ENCODE data around the gene CCL21. TPM values are rescaled to one million over a fixed set of nuclear protein-coding genes. Genes with fewer than 3 reads are reported as not detected.

Gene CCL21
- polyA plus RNA-seq, 3 donors, result not detected

- TF ChIP-seq, protein P1, sequence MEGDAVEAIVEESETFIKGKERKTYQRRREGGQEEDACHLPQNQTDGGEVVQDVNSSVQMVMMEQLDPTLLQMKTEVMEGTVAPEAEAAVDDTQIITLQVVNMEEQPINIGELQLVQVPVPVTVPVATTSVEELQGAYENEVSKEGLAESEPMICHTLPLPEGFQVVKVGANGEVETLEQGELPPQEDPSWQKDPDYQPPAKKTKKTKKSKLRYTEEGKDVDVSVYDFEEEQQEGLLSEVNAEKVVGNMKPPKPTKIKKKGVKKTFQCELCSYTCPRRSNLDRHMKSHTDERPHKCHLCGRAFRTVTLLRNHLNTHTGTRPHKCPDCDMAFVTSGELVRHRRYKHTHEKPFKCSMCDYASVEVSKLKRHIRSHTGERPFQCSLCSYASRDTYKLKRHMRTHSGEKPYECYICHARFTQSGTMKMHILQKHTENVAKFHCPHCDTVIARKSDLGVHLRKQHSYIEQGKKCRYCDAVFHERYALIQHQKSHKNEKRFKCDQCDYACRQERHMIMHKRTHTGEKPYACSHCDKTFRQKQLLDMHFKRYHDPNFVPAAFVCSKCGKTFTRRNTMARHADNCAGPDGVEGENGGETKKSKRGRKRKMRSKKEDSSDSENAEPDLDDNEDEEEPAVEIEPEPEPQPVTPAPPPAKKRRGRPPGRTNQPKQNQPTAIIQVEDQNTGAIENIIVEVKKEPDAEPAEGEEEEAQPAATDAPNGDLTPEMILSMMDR (IDR thresholded peaks at IDR 0.05), result no peak
- Histone ChIP-seq H3K4me2 (replicated peaks; ENCODE audit: extremely low read depth, low read length, poor library complexity, severe bottlenecking) (no peak overlapping the region), H3K79me2 (ENCODE audit: insufficient read depth, low read length) (no peaks in the 10 kb centered on the region), H3K27me3 (ENCODE audit: control insufficient read depth in 2 of 2, insufficient read depth in 2 of 2, low read length in 2 of 2) (peaks cover 0 to 2% of the 10 kb centered on the region in 2 donors), H3K9ac (ENCODE audit: insufficient read depth, low read length, poor library complexity, severe bottlenecking) (no peak overlapping the region), H4K20me1 (ENCODE audit: insufficient read depth, low read length) (no peaks in the 10 kb centered on the region), H3K9me3 (replicated peaks in 1 of 2; ENCODE audit: control insufficient read depth in 1 of 2, insufficient read depth in 1 of 2, low read length in 2 of 2) (no peaks in the 10 kb centered on the region), H3K4me3 (replicated peaks in 1 of 3; ENCODE audit: low read depth in 2 of 3, low read length in 3 of 3) (no peak overlapping the region), H3K27ac (ENCODE audit: low read depth in 1 of 2, low read length in 2 of 2) (no peak overlapping the region), H3K36me3 (replicated peaks in 1 of 2; ENCODE audit: control insufficient read depth in 1 of 2, insufficient read depth in 2 of 2, low read length in 2 of 2) (no peaks in the 10 kb centered on the region), H3K4me1 (ENCODE audit: control insufficient read depth in 1 of 2, insufficient read depth in 2 of 2, low read length in 2 of 2) (peaks cover 17 to 21% of the 10 kb centered on the region in 2 donors), H2AFZ (ENCODE audit: insufficient read depth, low read depth, low read length, poor library complexity, severe bottlenecking) (no peak overlapping the region)
- intact Hi-C loops (cut with micrococcal nuclease), result no loop called here
- DNase-seq, result no peak
- Mint-ChIP-seq H3K9me3 (peaks cover 0 to 1% (median 0%) of the 10 kb centered on the region in 7 donors), H3K4me3 (no peak overlapping the region), H3K27ac (no peak overlapping the region), H3K4me1 (peaks cover 19% of the 10 kb centered on the region), H3K27me3 (ENCODE audit: low read depth in 3 of 3) (peaks cover 0 to 7% (median 2%) of the 10 kb centered on the region in 3 donors), H3K36me3 (no peaks in the 10 kb centered on the region)
These were observed 15.1 kb downstream of the CCL21 start for GRCh38 chr9:34694811-34695210.

GRCh38 chr9:34693560-34693959, 16.4 kb downstream of the CCL21 start:
- Histone ChIP-seq H3K4me2 (replicated peaks; ENCODE audit: extremely low read depth, low read length, poor library complexity, severe bottlenecking) (no peak overlapping the region), H3K27ac (ENCODE audit: low read depth in 1 of 2, low read length in 2 of 2) (no peak overlapping the region), H3K27me3 (ENCODE audit: control insufficient read depth in 2 of 2, insufficient read depth in 2 of 2, low read length in 2 of 2) (no peaks in the 10 kb centered on the region), H3K4me3 (replicated peaks in 1 of 3; ENCODE audit: low read depth in 2 of 3, low read length in 3 of 3) (no peak overlapping the region), H2AFZ (ENCODE audit: insufficient read depth, low read depth, low read length, poor library complexity, severe bottlenecking) (no peak overlapping the region), H3K36me3 (replicated peaks in 1 of 2; ENCODE audit: control insufficient read depth in 1 of 2, insufficient read depth in 2 of 2, low read length in 2 of 2) (no peaks in the 10 kb centered on the region), H4K20me1 (ENCODE audit: insufficient read depth, low read length) (no peaks in the 10 kb centered on the region), H3K9ac (ENCODE audit: insufficient read depth, low read length, poor library complexity, severe bottlenecking) (no peak overlapping the region), H3K9me3 (replicated peaks in 1 of 2; ENCODE audit: control insufficient read depth in 1 of 2, insufficient read depth in 1 of 2, low read length in 2 of 2) (no peaks in the 10 kb centered on the region), H3K4me1 (ENCODE audit: control insufficient read depth in 1 of 2, insufficient read depth in 2 of 2, low read length in 2 of 2) (peaks cover 17 to 21% of the 10 kb centered on the region in 2 donors), H3K79me2 (ENCODE audit: insufficient read depth, low read length) (no peaks in the 10 kb centered on the region)
- Mint-ChIP-seq H3K36me3 (no peaks in the 10 kb centered on the region), H3K27ac (no peak overlapping the region), H3K4me3 (no peak overlapping the region), H3K27me3 (ENCODE audit: low read depth in 3 of 3) (peaks cover 0 to 5% (median 2%) of the 10 kb centered on the region in 3 donors), H3K4me1 (peaks cover 19% of the 10 kb centered on the region), H3K9me3 (peaks cover 0 to 1% (median 0%) of the 10 kb centered on the region in 7 donors)
- intact Hi-C loops (cut with micrococcal nuclease), result no loop called here
- no peak for DNase-seq
- TF ChIP-seq, protein P1 (IDR thresholded peaks at IDR 0.05), result no peak
- WGBS (ENCODE audit: insufficient coverage), result no CpG with 5 or more reads among the region's 2 CpGs

Data from CD14-positive monocyte (primary cell).